Kidney epithelial cell (primary cell): Measurements from ENCODE around the gene VSTM2B. TPM values are rescaled to one million over a fixed set of nuclear protein-coding genes. Genes with fewer than 3 reads are reported as not detected.

Experiments
- DNase-seq: peaks from one replicate; pipeline ENCODE4 v3.0.0-alpha.2; 2010; ENCODE audit warnings: low read depth
- H3K27me3 ChIP-seq: 2 replicates; pipeline ENCODE4 v1.6.0; 2011; ENCODE audit warnings: low read length; ENCODE audit not compliant: control insufficient read depth, insufficient read depth
- H3K36me3 ChIP-seq: 2 replicates; pipeline ENCODE4 v1.5.1; 2011; ENCODE audit warnings: low read length; ENCODE audit not compliant: control insufficient read depth, insufficient read depth
- H3K4me3 ChIP-seq: 2 replicates; pipeline ENCODE4 v1.5.1; 2011; ENCODE audit warnings: low read depth, mild to moderate bottlenecking, control low read depth, low read length
- CTCF ChIP-seq: IDR thresholded peaks from 2 replicates; pipeline ENCODE4 v1.5.1; 2011; ENCODE audit warnings: mild to moderate bottlenecking, moderate library complexity, low read length, control low read depth, inconsistent platforms; ENCODE audit not compliant: insufficient read depth, poor library complexity, severe bottlenecking
- total RNA-seq: library from RNA; depleted of rRNA; stranded (reverse); fragments of >200 nt; gene quantifications from 2 replicates; pipeline ENCODE4 v1.2.3, GENCODE V29; 2015

Gene VSTM2B
- total RNA-seq, 1 donor from 2014 or later = not detected

GRCh38 chr19:29603308-29603707 is 77.5 kb downstream of the VSTM2B start:
- no peak for TF ChIP-seq CTCF
- no peaks in the 10 kb centered on the region for H3K27me3 ChIP-seq
- H3K36me3 ChIP-seq = no peaks in the 10 kb centered on the region
- H3K4me3 ChIP-seq = no peak overlapping the region
- no peak for DNase-seq

- TF ChIP-seq CTCF = no peak
- no peaks in the 10 kb centered on the region for H3K27me3 ChIP-seq
- peak within 1 kb of the TSS; percentile 91 for H3K4me3 ChIP-seq
- H3K36me3 ChIP-seq = no peaks in the 10 kb centered on the region
- DNase-seq = peak; percentile 63
Measured at GRCh38 chr19:29605653-29606419, 80.0 kb downstream of the VSTM2B start, which contains the start of gene POP4. Gene POP4 (plus strand): TSS chr19:29606283. CDS start chr19:29606319, 36 bp downstream.

GRCh38 chr19:29606420-29606747 is 80.6 kb downstream of the VSTM2B start:
- no peaks in the 10 kb centered on the region for H3K27me3 ChIP-seq
- DNase-seq = no peak

GRCh38 chr19:29609636-29610035 is 83.8 kb downstream of the VSTM2B start:
- H3K36me3 ChIP-seq = no peaks in the 10 kb centered on the region
- no peak for TF ChIP-seq CTCF
- no peak for DNase-seq
- no peaks in the 10 kb centered on the region for H3K27me3 ChIP-seq
- H3K4me3 ChIP-seq = no peak overlapping the region

More at GRCh38 chr19:29606420-29606747, 80.6 kb downstream of the VSTM2B start:
- no peak for TF ChIP-seq CTCF
- Histone ChIP-seq H3K36me3 (no peaks in the 10 kb centered on the region), H3K4me3 (peak overlapping the region; percentile 91)

GRCh38 chr19:29610213-29610573 is 84.4 kb downstream of the VSTM2B start:
- Histone ChIP-seq H3K4me3 (no peak overlapping the region), H3K27me3 (no peaks in the 10 kb centered on the region), H3K36me3 (no peaks in the 10 kb centered on the region)
- TF ChIP-seq CTCF = no peak
- no peak for DNase-seq
